22Rv1 (cell line): Measurements from ENCODE around the gene JAKMIP1.

Source experiments
- H3K27ac ChIP-seq: fragments of 450-650 bp; 2 replicates; pipeline ENCODE4 v1.5.1; 2017
- ZFX ChIP-seq: fragments of 450-650 bp; IDR thresholded peaks from 2 replicates; pipeline ENCODE4 v1.6.1; 2017; ENCODE audit warnings: antibody characterized with exemption, borderline replicate concordance
- TF ChIP-seq, protein P1 (sequence below): fragments of 450-650 bp; IDR thresholded peaks from 2 replicates; pipeline ENCODE4 v1.5.1; 2017; ENCODE audit warnings: mild to moderate bottlenecking

JAKMIP1 gene

DNA sequence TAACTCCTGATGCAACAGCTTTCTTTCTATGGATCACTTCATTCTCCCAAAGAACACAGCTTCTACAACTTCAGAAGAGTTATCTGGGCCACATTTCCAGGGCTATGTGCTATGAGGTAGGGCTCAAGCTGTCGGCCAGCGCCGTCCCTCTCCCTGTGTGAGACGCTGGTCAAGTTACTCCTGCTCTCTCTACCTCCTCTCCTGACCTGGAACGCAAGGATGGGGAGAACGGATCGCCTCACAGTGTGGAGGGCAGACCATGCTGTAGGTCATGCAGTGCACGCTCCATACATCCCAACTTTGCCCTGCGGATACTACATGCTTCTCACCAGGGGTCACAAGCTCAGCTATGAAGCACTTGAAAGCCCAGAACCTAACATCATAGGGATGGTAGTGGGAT, 42.4 kb downstream of the JAKMIP1 start:
- no peak overlapping the region for H3K27ac ChIP-seq
- no peak for TF ChIP-seq ZFX
- TF ChIP-seq, protein P1, sequence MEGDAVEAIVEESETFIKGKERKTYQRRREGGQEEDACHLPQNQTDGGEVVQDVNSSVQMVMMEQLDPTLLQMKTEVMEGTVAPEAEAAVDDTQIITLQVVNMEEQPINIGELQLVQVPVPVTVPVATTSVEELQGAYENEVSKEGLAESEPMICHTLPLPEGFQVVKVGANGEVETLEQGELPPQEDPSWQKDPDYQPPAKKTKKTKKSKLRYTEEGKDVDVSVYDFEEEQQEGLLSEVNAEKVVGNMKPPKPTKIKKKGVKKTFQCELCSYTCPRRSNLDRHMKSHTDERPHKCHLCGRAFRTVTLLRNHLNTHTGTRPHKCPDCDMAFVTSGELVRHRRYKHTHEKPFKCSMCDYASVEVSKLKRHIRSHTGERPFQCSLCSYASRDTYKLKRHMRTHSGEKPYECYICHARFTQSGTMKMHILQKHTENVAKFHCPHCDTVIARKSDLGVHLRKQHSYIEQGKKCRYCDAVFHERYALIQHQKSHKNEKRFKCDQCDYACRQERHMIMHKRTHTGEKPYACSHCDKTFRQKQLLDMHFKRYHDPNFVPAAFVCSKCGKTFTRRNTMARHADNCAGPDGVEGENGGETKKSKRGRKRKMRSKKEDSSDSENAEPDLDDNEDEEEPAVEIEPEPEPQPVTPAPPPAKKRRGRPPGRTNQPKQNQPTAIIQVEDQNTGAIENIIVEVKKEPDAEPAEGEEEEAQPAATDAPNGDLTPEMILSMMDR: no peak

DNA sequence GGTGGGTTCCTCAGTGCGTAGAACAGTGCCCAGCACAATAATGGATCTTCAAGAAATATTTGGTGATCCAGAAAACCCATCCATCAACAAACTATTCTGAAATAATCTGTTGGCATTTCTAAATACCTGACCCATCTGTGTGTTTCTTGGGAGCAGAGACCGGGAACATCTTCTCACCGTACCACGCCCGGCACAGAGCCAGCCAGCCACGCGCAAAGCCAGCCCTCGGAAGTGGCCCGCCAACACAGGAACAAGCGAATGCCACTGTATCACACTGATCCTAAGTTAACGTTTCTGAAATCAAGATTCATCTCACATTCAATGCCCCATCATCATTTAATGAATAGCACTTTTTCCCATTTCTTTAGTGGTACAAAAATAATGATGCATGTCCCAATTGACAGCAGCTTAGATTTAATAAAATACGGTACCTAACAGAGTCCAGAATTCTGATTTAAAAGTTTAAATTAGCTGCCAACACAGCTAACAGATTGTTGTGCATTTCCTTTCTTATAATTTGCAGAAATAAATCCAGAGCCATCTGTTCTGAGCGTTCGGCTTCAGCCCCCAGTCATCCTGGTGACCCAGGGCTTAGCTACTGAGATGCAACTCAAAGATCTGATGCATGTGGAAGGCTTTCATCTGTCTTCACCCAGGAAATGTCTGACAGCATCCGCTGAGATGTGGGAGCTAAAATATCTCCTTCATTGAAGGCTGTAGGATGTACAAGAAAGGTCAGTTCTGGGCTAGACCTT, 44.2 kb downstream of the JAKMIP1 start:
- TF ChIP-seq, protein P1: no peak
- no peak for TF ChIP-seq ZFX
- H3K27ac ChIP-seq: no peak overlapping the region

DNA sequence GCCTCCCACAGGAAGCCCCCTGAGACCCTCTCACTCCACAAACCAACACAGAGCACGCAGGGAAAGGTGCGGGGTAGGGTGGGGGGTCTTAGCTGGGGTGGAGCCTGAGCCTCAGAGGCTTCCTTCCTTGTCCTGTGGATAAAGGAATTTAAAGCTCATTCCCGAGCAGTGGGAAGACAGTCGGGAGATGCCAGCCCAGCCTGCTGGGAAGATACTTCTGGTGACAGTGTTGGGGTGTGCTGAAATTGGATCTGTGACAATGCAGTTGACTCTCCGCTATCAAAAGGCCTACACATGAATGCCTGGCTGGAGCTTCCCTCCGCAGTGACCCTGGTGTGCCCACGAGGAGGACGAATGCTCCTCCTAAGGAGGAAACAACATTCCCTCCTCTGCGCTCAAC, 45.5 kb downstream of the JAKMIP1 start:
- TF ChIP-seq, protein P1: no peak
- TF ChIP-seq ZFX: no peak
- H3K27ac ChIP-seq: no peak overlapping the region

DNA sequence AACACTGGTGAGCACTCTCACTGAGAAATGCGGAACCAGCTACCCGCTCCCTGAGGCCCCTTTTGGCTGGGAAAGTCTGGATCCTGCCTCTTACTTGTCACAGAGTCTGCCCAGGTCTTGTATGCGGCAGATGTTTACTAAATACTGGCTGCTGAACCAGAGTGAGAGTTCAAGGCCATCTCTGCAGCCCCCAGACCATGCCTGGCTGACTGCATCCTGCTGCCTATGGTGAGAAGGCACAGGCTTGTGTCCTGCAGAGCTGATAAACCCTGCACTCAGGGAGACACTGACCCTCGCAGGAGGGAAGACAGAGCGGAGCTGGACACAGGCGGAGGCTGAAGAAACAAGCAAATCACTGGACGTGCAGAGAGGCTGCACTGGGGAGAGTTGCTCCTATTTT, 46.5 kb downstream of the JAKMIP1 start:
- no peak overlapping the region for H3K27ac ChIP-seq
- TF ChIP-seq, protein P1: no peak
- TF ChIP-seq ZFX: no peak

DNA sequence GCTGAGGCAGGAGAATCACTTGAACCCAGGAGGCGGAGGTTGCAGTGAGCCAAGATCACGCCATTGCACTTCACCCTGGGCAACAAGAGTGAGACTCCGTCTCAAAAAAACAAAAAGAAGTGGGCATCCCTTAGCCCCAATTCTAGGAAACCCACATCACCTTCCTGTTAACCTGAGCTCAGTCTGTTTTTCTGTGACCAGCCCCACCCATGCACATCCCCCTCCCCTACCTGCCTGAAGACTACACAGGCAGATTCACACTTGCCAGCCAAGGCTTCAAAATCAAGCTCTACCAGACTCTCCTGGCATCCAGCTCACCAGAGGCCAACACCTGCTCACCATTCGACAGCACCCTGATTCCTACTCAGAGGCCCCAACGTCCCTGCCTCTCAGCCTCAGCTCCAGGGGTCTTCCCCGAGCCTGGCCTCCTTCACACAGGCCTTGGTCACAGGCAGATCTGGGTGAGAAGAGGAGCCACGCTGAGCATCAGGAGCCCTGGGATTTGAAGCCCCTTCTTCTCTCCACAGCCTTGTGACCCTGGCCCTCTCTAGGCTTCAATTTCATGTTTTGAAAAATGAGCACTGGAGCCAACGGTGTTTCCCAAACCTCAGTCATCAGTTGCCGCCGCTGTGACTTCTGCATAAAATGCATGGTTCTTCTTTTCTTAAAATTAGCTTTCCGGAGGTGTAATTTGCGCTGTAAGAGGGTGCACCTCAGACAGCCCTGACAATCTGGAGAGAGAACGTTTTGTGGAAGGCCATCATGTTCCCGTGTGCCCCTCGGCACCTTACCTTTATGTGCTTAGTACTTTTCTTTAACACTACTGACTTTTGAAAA, 47.3 kb downstream of the JAKMIP1 start:
- TF ChIP-seq ZFX: no peak
- TF ChIP-seq, protein P1: no peak
- H3K27ac ChIP-seq: no peak overlapping the region

DNA sequence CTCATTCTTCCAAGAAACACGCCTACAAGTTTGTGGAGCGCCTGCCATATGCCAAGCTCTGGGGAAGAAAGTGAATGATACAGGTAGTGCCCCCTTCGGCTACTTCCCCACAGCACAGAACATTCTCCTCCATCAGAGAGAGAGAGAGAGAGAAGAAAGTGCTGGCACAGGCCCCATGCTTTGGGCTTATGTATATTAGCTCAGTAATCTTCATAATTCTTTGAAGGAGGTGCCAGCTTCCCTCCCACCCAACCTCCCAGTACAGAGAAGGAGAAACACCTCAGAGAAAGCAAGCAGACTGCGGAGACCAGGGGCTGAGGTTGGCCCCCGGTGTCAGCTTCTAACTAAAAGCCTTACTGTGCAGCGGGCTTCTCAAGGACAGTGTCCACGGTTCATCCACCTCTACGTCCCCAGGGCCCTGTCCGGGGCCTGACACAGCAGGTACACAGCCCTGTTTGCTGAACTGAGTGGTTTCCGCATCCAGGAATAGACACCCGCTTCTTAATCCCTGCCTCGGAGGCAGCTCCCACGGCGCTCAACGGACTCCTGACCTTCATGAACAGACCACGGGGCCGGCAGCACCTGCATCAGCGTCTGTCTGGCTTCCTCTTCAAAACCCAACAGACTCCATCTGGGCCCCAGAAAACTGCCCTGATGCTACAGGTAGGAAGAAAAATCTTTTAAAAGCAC, 50.2 kb downstream of the JAKMIP1 start:
- H3K27ac ChIP-seq: no peak overlapping the region
- TF ChIP-seq, protein P1: no peak
- TF ChIP-seq ZFX: no peak
